GM21786 (cell line): ENCODE data around the gene CMIP.
A peak's percentile ranks its signal among the peaks of the same experiment; 100 is the strongest.

Source experiments
- ATAC-seq: cut with Tn5 transposase; IDR thresholded peaks from one replicate; pipeline ENCODE4 v1.9.1; 2021; ENCODE audit not compliant: unreplicated experiment

Gene CMIP

DNA sequence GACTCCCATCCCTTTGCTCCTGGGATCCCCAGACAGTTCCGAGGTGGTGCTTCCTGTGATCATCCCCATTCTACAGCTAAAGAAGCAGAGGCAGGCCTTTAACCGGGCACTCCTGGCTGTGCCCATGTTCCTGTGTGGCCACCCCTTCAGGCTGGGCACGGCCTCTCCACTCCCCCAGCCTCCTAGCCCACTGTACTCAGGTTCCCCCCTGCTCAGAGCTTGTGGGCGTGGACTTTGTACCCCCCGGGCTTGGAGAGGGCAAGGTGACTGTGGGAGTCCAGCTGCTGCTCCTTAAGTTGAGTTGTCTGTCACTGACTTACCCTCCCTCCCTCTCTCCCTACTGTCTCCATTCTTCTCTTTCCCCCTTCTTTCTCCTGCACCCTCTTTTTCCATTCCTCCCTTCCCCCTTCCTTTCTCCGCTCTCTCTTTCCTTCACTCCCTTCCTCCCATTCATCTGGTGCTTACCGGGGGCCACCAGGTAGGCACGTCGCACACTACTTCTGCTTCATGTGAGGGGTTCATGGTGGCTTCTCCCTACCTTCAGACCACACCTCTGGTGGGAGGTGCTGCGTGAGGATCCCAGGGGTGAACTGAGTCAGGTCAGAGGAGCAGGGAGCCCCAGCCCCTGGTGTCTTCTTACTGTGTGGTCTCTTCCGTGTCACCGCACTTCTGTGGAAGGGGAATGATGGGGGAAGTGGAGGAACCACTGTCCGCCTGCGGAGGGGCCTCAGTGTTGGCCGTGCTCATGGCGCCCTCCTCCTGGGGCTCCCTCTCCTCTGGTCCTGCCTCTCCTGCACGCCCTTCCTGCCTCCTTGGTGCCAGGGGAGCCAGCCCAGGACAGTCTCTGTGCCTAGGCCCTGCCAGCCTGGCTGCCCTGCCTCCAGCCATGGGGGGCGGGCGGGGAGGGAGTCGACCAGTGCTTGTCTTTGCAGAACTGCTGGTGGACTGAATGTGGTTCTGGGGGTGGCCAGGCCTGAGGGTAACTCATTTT lies 29.7 kb downstream of the CMIP start:
- ATAC-seq, result no peak

DNA sequence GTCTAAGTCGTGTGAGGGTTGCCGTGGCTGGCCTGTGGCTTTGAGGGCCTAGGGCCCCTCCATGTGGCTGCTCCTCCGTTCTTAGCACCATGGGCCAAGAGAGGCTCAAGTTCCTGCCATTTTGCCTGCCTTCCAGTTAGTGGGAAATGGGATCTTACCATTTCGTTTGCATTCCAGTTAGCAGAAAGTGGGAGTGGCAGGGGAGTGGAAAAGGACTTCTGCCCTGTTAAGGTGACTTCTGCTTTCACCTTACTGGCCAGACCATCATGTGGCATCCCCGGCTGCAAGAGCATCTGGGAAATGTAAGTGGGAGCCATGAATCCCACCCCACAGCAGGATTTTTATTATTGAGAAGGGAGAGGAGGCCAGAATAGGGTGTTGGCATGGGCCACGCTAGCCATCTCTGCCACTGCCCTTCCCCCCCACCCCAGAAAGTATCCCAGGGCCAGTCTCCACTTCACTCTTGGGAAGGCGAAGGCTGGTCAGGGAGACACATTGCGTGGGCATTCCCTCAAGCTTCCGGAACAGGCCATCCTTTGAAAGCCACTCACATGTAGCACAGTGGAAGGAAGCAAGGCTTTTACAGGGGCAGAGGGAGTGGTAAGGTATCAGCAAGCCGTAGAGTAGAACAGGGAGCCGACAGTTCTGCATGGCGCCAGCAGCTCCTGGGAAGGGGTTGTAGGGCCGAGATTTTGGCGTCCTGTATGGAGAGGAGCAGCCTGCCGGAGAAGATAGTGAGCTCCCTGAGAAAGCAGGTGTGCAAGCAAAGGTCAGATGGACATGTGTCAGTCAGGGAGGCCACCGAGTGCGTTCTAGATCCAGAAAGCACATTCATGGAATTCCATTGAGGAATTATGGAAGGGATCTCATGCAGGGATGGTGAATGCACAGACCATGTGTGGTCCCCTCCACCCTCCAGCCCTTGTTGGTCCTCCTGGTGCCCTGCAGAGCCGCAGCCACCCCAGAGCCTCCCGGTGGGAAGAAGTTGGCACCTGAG lies 33.4 kb downstream of the CMIP start:
- no peak for ATAC-seq

DNA sequence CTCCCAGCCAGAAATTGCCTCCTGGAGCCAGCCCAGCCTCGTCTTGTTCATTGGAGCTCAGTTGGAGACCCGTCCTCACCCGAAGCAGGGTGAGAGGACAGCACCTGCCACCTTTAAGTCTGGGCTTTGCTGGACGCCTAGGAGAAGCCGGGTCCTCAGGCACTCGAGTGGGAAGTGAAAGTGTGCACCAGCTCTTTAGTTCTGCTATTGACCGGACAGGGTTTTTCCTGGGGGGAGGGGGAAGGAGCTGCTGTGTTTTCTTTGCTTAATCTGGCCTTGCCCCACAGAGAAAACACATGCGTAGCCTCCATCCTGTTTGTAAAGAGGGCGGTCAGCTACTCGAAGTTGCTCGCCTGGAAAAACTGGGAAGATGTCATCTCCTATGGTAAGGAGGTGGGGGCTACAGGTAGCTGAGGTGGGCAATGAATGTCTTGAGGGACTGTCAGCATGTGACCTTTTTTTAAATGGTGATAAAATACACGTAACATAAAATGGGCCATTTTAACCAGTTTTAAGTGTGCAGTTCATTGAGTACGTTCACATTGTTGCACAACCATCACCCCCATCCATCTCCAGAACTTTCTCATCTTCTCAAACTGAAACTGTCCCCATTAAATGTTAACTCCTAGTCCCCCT lies 34.4 kb downstream of the CMIP start:
- peak; percentile 58 for ATAC-seq

DNA sequence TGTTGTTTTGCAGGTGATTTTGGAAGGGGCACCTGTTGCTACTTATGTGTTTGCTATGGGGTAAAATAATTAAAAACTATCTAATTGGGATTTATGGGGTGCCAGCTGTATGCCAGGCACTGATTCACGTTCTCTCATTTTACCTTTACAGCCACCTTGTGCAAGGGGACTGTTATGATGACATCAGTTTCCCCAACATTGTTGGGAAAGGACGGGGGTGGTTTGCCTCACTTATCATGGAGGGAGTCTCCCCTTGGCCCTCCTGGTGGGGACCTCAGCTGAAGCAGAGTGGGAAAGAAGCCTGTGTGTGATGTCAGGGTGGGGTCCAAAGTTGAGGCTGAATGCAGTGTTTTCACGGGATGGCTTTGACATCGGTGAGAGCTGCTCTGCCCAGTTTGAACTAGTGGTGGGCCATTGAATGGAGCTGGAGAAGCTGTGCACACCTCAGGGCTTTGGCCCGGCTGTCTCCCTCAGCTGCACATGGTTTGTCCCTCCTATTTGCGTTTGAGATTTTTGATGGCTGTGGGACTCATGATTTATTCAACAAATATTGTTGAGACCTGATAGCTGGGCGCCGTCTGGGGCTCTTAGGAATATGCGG lies 36.1 kb downstream of the CMIP start:
- no peak for ATAC-seq

DNA sequence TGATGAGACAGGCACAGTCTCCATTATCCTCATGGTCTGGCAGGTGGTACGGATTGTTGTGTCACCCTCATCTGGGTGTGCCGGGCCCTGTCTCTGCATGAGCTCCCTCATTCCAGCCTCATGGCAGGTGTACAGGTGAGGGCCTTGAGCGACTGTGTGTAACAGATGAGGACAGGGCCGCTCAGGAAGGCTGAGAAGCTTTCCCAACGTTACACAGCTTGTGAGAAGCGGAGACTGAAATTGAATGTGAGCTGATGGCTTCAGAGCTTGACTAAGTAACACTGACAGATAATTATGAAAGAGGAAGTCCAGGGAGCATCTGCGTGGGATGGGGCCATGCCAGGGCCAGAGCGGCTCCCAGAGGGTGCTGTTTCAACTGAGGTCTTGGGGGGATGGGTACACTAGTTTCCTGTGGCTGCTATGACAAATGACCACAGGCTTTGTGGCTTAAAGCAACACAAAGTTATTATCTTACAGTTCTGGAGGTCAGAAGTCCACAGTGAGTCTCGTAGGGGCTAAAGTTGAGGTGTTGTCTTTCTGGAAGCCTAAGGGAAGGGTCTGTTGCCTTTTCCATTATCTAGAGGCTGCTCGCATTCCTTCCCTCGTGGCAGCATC lies 36.7 kb downstream of the CMIP start:
- ATAC-seq, result peak; percentile 91

DNA sequence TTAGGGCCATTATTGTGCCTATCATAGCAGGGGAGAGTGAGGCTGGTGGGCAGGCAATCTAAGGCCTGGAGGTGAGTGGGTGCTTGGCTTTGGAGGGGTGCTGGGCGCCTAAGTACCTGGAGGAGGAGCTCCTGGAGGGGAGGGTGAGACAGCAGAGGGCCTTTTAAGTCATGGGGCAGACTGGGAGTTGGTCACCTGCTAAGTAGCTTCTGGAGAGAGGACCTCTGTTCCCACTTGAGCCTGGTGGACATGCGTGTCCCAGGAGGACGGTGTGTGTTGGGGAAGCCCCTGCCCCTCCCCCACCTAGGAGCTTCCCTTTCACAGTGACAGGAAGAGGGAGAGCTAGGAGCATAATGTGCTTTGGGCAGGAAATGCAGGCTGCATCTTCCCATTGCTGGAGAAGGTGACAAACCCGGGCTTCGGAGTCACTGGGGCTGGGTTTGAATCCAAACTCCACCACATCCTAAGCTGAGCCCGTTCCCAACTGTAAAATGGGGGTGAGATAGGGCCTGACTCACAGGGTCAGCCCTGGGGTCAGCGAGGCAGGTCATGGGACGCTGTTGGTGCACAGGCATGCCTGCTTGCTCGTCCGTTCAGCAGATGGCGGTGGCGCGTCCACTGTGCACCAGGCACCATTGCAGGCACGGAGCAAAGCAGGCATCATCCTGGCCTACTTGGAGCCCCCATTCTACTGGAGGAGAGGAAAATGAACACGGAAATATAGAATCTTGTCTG lies 37.9 kb downstream of the CMIP start:
- no peak for ATAC-seq

DNA sequence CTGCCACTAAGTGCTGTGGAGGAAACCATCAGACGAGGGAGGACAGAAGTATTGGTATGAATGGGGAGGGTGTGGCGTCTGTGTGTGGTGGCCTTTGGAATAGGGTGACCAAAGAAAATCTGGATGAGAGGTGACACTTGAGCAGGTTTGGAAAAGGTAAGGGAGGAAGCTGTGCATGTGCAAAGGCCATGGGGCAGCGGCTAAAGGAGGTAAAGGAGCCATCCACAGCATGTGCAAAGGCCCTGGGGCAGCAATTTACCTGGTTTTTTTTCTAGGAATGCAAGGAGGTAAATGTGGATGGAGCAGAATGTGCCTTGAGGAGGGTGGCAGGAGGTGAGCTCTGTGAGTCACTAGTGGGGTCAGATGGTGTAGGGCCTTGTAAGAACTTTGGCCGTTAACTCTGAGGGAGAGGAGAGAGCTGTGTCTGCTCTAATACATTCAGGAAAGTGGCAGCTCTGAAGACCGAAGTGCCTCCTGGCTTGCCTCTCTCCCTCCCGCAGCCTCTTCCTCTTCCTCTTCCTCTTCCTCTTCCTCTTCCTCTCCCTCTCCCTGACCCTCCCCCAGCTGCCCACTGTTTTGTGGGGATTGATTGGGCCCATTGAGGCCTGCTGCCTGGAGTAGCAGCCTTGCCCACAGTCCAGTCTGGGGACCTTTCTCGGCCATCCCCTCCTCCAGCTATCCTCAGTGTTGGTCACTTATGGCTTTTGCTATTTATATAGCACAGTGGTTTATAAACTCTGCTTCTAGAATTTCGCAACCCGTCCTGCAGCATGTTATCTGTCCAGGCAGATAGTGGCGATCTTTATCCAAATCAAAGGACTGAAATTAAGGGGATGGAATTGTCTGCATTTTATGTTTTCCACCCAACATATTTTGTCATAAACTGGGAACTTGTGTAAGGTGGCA lies 38.7 kb downstream of the CMIP start:
- ATAC-seq, result no peak

DNA sequence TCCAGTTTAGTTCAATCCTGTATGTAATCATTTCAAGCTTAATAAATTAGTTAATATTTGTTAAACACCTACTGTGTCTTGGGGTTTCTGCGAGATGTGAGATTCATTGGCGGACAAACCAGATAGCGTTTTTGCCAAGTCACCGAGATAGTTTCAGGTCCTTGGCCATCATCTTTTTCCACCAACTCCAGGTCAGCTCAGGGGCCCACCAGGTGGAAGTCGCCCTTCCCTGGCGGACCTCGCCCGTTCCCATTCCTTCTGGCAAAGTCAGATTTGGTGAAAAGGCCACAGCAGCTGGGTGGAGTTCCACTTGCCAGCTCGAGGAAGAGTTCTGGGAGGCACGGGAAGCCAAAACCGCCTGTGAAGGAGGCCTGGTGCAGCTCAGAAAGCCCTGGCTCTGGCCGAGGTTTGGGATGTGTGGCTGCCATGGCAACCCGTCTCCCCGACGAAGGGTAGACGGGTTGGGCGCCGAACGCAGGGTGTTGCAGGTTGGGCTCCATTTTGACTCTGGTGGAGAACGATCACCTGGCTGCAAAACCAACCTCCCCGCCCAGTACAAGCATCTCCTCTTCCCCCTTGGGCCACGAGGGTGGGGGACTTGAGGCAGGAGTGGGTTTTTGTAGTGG lies 39.5 kb downstream of the CMIP start:
- no peak for ATAC-seq

DNA sequence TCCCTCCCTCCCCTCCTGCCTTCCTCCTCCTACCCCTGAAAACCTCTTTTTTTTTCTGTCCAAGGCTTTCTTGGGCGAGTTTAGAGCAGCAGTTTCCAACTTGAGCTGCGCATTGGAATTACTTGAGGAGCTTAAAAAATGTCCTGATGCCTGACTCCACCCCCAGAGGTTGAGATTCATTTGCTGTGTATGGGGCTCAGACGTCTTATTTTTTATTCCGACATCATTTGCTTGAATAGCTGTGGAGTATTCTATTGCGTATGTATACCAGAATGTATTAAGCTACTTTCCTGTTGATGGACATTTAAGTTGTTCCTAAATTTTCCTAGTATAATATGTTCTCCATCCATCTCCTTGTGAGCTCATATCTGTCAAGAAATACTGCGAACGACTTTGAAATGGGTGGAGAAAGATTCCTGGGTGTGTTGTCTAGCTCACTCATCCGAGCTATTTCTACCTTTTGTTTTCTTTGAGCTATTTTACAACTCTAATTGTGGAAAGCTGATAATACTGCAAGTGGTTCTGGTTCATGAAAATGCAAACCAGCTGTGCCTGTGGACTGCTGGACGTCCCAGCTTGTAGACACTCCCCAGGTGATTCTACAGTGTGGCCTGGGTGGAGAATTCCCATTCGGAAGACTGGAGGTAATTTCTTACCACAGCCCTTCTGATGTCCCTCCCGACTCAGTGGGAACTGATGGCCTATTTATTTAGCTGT lies 40.5 kb downstream of the CMIP start:
- ATAC-seq, result no peak

DNA sequence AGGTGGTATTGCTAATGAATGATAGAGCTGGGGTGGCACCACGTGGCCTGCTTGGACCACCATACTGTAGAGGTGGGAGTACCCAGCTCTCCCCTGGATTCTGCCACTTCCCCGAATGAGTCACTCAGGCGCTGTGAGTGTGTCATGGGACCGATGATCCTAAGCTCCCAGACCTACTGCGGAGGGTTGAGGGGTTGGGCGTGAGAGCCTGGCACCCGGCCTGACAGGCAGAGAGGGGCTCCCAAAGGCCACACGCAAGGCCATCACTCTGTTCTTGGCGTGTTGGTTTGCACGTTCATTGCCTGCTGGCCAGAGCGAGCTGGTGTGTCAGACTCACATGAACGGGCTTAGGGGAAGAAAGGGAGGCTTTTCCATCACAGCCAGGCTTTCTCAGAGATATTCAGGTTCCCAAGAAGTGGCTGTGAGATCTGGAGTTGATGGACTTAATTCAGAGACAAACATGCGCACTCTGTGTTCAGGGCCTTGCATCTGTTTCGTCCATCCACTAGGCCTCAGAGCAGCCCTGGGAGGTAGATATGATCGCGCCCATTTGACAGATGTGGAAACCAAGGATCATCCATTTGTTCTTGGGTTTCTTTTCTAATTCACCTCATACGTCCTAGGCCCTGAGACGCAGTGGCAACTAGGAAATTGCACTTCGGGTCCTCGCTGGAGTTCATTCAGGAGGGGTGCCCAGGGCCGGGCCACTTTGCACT lies 41.4 kb downstream of the CMIP start:
- no peak for ATAC-seq

DNA sequence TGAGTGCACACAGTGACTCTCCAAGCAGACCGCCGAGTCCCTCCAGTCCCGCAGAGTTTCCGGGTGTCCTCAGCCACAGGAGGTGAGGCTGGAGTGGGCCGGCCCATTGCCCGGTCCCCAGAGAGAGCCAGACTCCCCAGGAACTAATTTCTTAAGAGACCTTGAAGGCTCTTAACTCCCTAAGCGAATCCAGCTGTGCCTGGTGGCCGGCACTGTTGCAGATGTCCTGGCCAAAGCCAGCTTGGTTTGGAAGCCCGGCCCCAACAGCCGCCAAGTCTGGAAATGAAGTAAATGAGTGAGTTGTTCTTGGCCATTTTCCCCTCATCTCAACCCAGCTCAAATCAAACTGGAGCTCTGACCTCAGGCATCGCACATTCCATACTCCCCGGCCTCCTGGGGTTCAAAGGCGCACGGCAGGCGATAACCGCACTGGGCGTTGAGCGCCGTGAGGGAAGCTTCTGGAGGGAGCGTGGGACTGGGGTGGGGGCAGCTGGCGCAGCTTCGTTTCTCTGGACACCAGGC lies 42.0 kb downstream of the CMIP start:
- ATAC-seq, result no peak

DNA sequence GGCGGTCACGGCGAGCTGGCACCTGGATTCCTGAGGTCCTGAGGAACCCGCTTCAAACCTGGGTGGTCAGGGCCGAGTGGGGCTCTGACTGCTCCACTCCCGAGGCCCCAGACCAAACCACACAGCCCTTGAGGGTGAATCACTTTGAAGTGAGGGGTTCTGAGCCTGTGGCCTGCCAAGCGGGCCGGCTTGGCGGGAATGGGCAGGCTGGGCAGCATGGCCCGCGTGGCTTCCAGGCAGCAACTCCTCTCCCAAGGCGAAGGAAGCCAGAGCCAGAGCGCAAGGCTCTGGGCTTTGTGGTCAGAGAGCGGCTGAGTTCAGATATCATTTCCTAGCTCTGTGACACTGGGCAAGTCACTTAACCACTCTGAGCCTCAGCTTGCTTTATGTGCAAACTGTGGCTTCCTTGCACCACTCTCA lies 42.7 kb downstream of the CMIP start:
- no peak for ATAC-seq

DNA sequence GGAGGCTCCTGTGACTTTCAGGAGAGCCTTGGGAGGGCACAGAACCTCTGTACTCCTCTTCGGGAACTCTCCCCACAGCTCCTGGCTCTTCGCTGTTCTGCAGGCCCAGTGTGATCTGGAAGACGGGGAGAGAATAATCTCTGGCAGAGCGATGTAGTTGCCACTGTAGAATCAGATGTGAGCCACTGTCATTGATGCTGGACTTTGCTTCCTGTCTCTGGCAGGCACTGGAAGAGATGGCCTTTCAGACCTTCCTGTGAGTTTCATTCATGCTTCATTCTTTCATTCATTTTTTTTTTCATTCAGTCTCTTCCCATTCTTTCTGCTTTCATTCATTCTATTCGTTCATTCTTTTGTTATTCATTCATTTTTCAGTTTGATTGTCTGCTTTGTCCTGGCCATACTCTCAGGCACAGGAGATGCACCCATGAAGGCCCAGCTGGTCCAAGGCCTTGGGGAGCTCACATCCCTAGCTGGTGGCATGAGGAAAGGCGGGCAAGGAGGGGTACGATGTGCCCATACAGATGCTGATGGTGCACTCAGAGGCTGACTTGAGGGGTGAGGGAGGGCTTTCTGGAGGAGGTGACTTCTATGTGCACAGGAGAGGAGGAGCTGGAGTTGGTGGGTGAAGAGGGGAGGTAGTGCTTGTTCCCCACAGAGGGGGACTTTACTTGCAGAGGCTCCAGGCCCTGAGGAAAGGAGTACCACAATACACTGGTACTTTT lies 44.2 kb downstream of the CMIP start:
- ATAC-seq, result no peak

DNA sequence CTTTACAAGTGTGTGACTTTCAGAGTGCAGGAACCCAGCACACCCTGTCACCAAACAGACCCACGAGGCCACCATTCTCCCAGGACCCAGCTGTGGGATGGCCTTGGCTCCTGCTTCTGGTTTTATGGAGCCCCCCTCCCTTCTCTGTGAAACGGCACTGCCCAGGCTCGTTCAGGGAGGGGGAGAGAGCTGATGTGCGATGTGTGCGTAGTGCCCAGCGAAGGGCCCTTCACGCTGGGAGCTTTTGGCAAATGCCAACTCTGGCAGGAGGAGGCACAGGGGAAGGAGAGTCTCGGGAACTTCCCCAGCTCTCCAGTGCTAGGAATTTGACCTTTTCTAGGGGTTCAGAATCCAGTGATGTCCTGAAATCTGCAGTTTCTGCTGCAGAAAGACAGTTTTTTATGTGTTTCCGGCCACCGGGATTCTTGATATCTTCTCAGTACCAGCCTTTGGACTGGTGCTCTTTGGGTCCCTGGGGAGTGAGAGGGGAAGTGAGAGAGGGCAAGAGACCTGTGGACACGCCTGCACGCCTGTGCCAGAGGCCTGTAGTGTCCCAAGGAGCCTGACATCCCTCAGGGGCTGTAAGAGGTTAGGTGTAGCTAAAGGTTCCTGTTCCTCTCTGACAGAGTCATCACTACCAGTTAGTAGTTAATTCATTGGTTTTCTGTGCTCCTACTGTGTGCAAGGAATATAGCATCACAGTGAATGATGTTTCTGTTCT lies 45.1 kb downstream of the CMIP start:
- no peak for ATAC-seq

DNA sequence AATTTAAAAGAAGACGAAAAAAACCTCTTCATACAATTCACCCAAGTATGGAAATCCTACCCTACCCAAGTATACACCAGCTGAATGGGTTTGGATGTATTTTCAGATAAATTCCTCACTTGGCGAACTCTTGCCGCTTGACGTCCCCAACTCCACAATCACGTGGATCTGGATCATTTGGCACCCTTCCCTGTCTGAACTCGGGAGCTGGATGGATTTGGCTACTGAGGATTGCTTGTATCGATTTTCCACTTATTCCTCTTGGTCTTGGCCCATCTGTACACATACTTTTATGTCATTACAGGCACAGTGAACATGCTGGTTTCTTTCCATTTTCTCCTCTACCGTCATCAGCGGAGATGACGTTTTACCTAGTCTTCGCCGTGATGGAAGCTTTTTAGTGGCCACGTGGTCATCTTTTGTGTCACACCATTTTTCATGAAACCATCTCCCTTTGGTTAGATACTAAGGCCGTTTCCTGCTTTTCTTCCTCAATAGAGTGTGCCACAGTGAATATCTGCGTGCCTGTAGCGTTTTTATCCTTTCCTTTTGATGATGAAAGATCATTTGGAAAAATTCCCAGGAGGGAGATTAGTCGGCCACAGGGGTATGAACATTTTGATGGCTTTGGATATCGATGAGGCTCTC lies 47.1 kb downstream of the CMIP start:
- ATAC-seq, result no peak
